Esophagus squamous epithelium (tissue), 5 donors: ENCODE measurements around the gene ACSL5. TPM values are rescaled to one million over a fixed set of nuclear protein-coding genes. Genes with fewer than 3 reads are reported as not detected.

Source experiments
- DNase-seq: peaks from one replicate; lab custom pipeline; 2025; lab: John Stamatoyannopoulos, UW
- H3K27ac ChIP-seq, 4 donors: fragments of 200-600 bp; sonication (generic); one replicate each; pipeline ENCODE4 v1.5.1; 2016 to 2019; ENCODE audit warnings: mild to moderate bottlenecking in 1 of 4
- H3K27me3 ChIP-seq, 4 donors: fragments of 200-600 bp; sonication (generic); 1 replicate in 3 of 4; 2 replicates in 1 of 4; pipeline versions ENCODE4 v1.5.1 to v1.6.0; 2017 to 2021; ENCODE audit warnings: antibody characterized with exemption in 1 of 4
- H3K36me3 ChIP-seq, 3 donors: fragments of 200-600 bp; sonication (generic); one replicate each; pipeline ENCODE4 v1.5.1; 2016 to 2019
- H3K4me1 ChIP-seq, 3 donors: fragments of 200-600 bp; sonication (generic); one replicate each; pipeline ENCODE4 v1.5.1; 2017 to 2019
- H3K4me3 ChIP-seq, 4 donors: fragments of 200-600 bp; sonication (generic); 1 replicate in 3 of 4; 2 replicates in 1 of 4; pipeline ENCODE4 v1.5.1; 2016 to 2019; ENCODE audit warnings: mild to moderate bottlenecking in 2 of 4, moderate library complexity in 1 of 4
- H3K9me3 ChIP-seq, 3 donors: fragments of 200-600 bp; sonication (generic); one replicate each; pipeline ENCODE4 v1.5.1; 2016 to 2019
- POLR2A ChIP-seq, 4 donors: fragments of 450-650 bp; IDR thresholded peaks; one replicate each; pipeline ENCODE4 v1.6.1; 2017; ENCODE audit warnings: antibody characterized with exemption in 4 of 4, mild to moderate bottlenecking in 4 of 4, moderate library complexity in 3 of 4
- WGBS, 2 donors: methylation state at CpG; one replicate each; pipeline ENCODE4 v1.1.5; 2018; 5-methylcytosine and 5-hydroxymethylcytosine counted together
- intact Hi-C: fragments of 100-400 bp; cut with DNase I; formaldehyde crosslinking; loops from one replicate; pipeline ENCODE4 v1.15.0; 2022
- total RNA-seq, 4 donors: library from RNA; depleted of rRNA; stranded (reverse); fragments of >200 nt; gene quantifications; one replicate each; pipeline ENCODE4 v1.1.0, GENCODE V29; 2016
- TF ChIP-seq, protein P1 (sequence below), 6 experiments: fragments of 450-650 bp in 4 of 6; fragments of 200-600 bp in 2 of 6; sonication (generic) in 2 of 6; IDR thresholded peaks; one replicate each; pipeline ENCODE4 v1.5.1; 2016 to 2019; ENCODE audit warnings: antibody characterized with exemption in 6 of 6, mild to moderate bottlenecking in 4 of 6, moderate library complexity in 4 of 6
- donor health status: DM: yes; HTN: yes; CAD: no.

ACSL5 gene
- total RNA-seq, 4 donors from 2014 or later = 5.2 to 15.9 (median 8.2) TPM

GRCh38 chr10:112442063-112442462 lies 68.1 kb downstream of the ACSL5 start:
- Histone ChIP-seq H3K4me3 (no peak overlapping the region), H3K4me1 (peaks cover 0 to 27% (median 7%) of the 10 kb centered on the region in 3 donors), H3K27me3 (no peaks in the 10 kb centered on the region), H3K36me3 (peaks cover 7 to 81% (median 11%) of the 10 kb centered on the region in 3 donors), H3K27ac (no peak overlapping the region), H3K9me3 (no peaks in the 10 kb centered on the region)
- 45 to 49% methylated on average over 3 of the region's 3 CpGs for WGBS, 2 donors
- no peak for TF ChIP-seq POLR2A (IDR thresholded peaks at IDR 0.05)
- TF ChIP-seq, protein P1, sequence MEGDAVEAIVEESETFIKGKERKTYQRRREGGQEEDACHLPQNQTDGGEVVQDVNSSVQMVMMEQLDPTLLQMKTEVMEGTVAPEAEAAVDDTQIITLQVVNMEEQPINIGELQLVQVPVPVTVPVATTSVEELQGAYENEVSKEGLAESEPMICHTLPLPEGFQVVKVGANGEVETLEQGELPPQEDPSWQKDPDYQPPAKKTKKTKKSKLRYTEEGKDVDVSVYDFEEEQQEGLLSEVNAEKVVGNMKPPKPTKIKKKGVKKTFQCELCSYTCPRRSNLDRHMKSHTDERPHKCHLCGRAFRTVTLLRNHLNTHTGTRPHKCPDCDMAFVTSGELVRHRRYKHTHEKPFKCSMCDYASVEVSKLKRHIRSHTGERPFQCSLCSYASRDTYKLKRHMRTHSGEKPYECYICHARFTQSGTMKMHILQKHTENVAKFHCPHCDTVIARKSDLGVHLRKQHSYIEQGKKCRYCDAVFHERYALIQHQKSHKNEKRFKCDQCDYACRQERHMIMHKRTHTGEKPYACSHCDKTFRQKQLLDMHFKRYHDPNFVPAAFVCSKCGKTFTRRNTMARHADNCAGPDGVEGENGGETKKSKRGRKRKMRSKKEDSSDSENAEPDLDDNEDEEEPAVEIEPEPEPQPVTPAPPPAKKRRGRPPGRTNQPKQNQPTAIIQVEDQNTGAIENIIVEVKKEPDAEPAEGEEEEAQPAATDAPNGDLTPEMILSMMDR (IDR thresholded peaks at IDR 0.05) = no peak
- intact Hi-C loops = no loop called here
- no peak for DNase-seq

DNA sequence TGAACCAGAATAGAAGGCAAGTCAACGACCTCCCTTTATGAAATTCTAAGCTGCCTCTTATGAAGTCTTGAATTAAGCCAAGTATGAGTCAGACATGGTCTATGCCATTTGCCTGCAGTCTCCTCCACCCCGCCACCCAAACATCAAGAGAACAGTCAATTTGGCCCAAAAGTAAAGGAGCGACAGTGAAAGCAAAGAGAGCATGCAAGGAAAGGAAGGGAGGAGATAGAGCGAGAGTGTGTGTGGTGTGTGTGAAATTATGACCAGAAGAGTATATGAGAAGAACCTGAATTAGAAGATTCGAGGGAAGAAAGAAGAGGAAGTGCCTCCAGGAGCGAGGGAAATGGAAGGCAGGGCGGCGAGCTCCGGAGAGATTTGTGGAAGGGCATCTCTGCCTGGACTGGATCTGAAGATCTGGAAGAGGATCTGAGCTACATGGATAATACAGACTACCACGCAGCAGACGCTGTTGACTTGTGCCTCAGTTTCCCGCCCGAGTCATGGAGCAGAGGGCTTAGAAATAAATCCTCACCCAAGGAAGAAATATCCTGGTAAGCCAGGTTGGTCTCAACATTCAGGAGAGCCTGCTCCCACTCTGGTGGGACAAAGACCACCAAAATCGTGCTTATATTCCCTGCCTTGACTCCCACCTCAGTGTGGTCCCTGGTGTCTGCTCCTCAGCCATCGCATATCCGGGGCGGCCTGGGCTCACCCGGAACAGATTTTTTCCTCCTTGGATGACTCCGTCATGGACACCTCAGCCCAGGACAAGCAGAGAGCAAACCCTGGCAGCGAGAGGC lies 72.3 kb downstream of the ACSL5 start:
- peak overlapping the region; percentile 90 to 92 (median 92) for H3K27ac ChIP-seq
- H3K4me3 ChIP-seq = peak overlapping the region; percentile 85 to 97 (median 88)
- peaks cover 0 to 42% (median 14%) of the 10 kb centered on the region in 3 donors for H3K4me1 ChIP-seq
- no peaks in the 10 kb centered on the region for H3K27me3 ChIP-seq
- WGBS, 2 donors = 6 to 7% methylated on average over 13 to 19 of the region's 20 CpGs
- H3K9me3 ChIP-seq = no peaks in the 10 kb centered on the region
- intact Hi-C loops = no loop called here
- no peak for DNase-seq
- H3K36me3 ChIP-seq = peaks cover 0 to 51% (median 0%) of the 10 kb centered on the region in 3 donors
- TF ChIP-seq, protein P1 (IDR thresholded peaks at IDR 0.05) = peak in 1 of 6 experiments; percentile 14
- TF ChIP-seq POLR2A (IDR thresholded peaks at IDR 0.05) = no peak

DNA sequence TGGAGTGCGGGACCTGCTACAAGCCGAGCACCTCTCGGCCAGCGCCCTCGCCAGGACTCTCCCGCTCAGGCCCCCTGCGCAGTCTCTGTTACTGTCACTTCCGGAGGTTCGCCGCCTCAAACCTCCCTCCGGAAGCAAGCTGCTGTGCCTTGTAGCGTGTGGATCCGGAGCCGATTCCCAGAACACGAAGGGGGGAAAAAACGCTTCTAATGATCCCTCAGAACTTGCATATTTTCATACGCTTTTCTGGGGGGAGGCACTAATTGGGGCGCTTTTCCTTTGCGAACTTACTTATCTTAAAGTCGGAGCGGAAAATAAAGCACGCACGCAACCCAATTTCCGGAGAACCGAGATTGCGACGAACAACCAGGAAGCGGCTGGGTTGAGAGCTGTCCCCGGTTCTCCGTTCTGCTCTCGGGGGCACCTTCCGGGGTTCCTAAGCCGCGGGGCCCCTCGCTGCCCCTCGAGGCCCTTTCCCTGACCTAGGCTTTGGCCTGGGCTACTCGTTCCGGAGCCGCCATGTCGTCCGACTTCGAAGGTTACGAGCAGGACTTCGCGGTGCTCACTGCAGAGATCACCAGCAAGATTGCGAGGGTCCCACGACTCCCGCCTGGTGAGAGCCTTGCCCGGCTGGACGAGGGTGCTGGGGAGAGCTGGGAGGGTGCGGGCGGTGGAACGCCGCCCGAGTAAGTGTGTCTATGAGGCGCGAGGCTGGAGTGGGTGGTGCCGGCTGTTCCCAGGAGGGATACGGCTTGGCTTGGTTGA lies 73.1 kb downstream of the ACSL5 start, which contains the start of the genes VTI1A and ZDHHC6:
Gene VTI1A (plus strand): TSS at position 361 of the 765 bp plus-strand sequence. CDS start 159 bp downstream, at position 520.
Gene ZDHHC6 (minus strand): TSS at position 60 of the 765 bp plus-strand sequence. CDS start 1,478 bp downstream, outside the sequence.
- H3K4me1 ChIP-seq = peaks cover 0 to 42% (median 14%) of the 10 kb centered on the region in 3 donors
- H3K27ac ChIP-seq = peak within 1 kb of the TSS; percentile 90 to 92 (median 92)
- DNase-seq = peak; percentile 6
- TF ChIP-seq, protein P1 (IDR thresholded peaks at IDR 0.05) = peak in 3 of 6 experiments; percentile 7 to 36 (median 8)
- TF ChIP-seq POLR2A (IDR thresholded peaks at IDR 0.05) = peak in 3 of 4 donors; percentile 25 to 63 (median 46)
- H3K9me3 ChIP-seq = no peaks in the 10 kb centered on the region
- H3K36me3 ChIP-seq = peaks cover 0 to 43% (median 0%) of the 10 kb centered on the region in 3 donors
- peak within 1 kb of the TSS; percentile 85 to 97 (median 88) for H3K4me3 ChIP-seq
- intact Hi-C loops = no loop called here
- WGBS, 2 donors = 0% methylated on average over 13 to 23 of the region's 59 CpGs
- no peaks in the 10 kb centered on the region for H3K27me3 ChIP-seq

- H3K4me1 ChIP-seq = peaks cover 0 to 42% (median 14%) of the 10 kb centered on the region in 3 donors
- peaks cover 0 to 37% (median 0%) of the 10 kb centered on the region in 3 donors for H3K36me3 ChIP-seq
- peak overlapping the region; percentile 90 to 92 (median 92) for H3K27ac ChIP-seq
- peak overlapping the region; percentile 85 to 97 (median 88) for H3K4me3 ChIP-seq
- no peaks in the 10 kb centered on the region for H3K9me3 ChIP-seq
- DNase-seq = no peak
- 3 to 5% methylated on average over 10 of the region's 10 CpGs for WGBS, 2 donors
- TF ChIP-seq, protein P1 (IDR thresholded peaks at IDR 0.05) = no peak
- no peak for TF ChIP-seq POLR2A (IDR thresholded peaks at IDR 0.05)
- no peaks in the 10 kb centered on the region for H3K27me3 ChIP-seq
- intact Hi-C loops = no loop called here
These were observed 73.7 kb downstream of the ACSL5 start for GRCh38 chr10:112447620-112447928.
